ENCODE measurements around the gene GM2A.
A peak's percentile ranks its signal among the peaks of the same experiment; 100 is the strongest.
"Not testable (repeated sequence)": the region's sequence is repeated elsewhere in the genome, so short reads cannot be mapped to it uniquely, and the experiment has no call there.

GM2A gene

DNA sequence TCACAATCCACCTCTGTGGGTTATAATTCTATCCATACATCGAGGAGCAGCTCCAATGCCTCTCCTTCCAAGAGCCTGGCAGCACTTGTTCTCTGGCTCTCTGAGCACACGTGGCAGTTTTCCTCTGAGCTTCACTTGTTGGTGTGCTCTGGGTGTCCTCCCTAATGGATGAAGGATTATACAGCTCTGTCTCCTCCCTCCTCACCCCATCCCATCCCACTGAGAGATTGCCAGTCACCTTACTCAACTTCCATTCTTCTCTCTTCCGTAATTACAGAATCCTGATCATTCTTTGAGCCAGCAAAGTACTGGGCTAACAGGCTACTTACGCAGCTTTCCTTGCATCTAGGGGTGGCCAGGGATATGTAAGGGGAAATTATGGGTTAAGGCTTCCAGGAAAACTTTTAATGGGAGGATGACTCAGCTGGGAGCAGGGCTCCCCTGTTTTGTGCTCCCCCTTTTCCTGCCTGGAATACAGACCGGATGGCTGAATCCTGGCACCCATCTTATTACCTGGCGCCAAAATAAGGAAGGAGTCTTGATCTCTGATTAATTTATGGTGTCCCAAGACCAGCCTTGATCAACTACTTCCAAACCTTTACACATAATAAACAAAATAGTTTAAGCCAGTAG is 22.8 kb upstream of the GM2A start:
- DNase-seq, result no peak

DNA sequence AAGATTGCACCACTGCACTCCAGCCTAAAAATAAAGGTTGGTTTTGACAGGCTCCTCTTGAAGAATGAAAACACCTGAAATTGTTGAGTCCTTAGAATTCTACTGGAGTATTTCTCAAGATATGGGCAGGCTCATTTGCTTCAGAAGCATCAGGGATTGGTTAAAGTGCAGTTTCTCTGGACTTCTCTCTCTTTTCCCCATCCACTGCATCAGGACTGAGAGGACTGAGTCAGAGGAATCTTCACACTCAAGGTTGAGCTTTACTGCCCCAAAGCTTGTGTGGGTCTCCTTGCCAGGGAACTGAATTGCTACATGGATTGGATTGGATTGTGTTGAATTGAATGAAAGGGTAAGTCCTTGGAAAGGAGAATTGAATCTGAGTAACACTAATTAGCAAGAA is 21.6 kb upstream of the GM2A start:
- no peak for DNase-seq

DNA sequence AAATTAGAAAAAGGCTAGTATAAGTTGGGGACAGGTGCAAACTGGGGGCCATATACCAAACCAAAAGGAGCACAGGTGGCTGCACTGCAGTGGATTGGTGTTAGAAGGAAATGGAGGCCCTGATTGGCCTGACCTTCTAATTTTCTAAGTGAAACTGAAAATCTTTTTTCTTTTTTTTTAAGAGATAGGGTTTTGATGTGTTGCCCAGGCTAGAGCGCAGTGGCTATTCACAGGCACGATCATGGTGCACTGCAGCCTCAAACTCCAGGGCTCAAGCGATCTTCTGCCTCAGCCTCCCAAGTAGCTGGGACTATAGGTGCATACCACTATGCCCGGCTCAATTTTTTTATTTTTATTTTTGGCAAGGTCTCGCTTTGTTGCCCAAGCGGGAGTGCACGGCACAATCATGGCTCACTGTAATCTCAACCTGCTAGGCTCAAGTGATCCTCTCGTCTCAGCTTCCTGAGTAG is 19.3 kb upstream of the GM2A start:
- DNase-seq, result no peak

DNA sequence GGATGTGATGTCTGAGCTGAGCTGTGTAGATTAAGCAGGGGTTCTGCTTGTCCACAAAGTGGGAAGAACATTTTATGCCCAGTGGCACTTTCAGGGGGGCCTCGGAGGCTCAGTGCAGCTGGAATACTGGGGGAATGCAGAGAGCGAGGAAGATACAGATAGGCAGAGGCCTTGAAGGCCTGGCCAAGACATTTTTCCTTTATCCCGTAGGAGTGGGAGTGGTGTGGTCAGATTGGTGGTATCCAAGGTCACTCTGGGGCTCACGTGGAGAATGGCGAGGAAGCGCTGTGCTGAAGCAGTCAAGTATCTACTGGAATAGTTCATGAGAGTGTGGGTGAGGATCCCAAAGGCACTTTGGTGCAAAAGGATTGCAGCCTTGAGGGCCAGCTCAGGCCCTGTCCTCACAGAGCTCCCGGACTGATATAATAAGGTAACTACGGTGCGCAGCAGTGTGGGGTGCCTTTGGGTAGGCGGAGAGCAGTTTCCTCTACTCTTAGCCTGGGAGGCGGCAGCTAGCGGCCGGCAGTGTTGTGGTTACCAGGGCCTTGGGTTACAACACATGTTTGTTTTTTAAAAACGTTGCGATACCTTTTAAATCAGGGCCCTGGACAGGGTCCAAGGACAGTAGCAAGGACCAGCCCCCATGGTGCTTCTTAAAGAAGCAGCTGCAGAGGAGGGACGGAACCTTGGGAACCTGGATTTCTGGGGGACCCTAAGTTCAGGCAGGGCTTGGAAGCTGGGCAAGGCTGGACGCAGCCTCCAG is 18.3 kb upstream of the GM2A start:
- no peak for DNase-seq

DNA sequence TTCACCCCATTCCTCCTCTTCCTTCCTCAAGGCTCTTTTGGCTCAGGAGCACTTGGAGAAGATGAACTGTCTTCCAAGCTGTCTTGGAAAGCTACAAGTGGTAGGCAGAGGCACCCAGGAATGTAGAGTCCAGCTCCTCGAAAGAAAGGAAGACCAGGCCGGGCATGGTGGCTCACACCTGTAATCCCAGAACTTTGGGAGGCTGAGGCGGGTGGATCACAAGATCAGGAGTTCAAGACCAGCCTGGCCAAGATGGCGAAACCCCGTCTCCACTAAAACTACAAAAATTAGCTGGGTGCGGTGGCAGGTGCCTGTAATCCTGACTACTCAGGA is 17.8 kb upstream of the GM2A start:
- not testable (repeated sequence) for DNase-seq

DNA sequence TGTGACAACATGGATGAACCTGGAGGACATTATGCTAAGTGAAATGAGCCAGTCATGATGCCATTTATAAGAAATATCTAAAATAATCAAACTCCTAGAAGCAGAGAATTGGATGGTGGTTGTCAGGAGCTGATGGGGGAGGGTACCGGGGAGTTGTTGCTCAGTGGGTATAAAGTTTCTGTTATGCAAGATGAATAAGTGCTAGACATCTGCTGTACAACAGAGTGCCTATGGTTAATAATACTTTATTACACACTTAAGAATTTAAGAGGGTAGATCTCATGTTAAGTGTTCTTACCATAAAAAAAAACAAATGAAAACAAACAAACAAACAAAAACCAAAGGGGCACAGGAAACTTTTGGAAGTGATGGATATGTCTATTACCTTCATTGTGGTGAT is 16.1 kb upstream of the GM2A start:
- DNase-seq, result no peak

DNA sequence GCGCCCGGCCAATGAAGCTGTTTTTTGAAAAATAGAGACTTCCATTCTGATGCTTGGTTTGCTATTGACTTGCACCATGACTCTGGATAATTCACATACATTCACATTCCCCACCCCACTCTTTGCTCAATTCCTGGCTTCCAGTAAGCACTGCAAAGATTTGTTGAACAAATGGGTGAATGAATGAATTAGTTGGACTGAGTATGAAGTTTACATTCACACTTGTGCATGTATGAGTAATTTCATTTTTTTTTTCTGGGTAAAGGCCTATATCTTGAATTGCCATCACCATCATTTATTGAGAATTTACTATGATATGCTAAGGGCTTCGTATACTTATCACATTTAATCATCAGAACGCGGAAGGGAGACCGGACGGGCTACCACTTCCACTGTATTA is 15.3 kb upstream of the GM2A start:
- no peak for DNase-seq

DNA sequence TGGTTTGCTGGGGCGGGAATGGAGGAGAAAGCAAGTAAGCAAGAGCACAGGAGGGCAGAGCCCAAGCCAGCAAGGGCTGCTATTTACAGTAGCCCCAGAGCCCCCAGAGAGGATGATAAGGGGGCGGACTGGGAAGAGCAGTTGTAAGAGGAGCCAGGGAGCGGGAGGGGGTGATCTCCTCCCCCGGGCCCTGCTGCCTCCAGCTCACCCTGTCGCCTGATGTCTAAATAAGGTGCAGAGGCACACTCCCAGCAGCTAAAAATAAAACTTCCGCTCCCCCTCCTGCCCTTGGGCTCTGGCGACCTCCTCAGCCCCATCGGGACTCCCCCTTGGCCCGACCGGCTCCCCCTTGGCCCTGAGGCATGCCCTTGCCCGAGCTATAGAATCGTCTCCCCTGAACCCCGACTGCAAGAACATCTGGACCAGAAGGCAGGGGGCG is 14.7 kb upstream of the GM2A start:
- no peak for DNase-seq

DNA sequence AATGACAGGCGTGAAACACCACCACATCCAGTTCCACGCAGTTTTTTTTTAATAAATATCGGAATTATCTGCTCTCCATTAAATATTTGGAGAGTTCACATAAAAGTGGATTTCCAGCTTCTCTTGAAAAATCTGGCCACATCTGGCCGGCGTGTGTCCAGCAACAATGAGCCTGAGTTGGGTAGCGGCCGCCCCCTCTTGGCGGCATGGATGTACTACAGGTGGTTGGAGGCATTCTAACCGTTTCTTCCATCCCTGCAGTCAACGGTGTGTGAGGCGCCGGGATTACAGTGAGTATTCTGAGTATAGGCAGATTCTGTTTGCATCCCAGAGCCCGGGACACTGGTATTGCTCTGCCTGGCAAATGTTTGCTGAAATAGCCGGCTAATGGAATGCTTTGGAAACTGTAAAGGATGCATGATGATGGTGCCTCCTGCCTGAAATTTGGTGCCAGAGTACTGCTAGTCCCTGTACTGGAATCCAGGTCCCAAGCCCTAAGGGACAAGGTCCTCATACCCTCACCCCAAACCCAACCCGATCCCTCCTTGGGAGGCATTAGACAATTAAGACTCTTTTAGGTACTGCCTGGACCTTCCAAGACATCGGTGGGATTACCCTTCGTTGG is 13.6 kb upstream of the GM2A start:
- peak; percentile 73 for DNase-seq

DNA sequence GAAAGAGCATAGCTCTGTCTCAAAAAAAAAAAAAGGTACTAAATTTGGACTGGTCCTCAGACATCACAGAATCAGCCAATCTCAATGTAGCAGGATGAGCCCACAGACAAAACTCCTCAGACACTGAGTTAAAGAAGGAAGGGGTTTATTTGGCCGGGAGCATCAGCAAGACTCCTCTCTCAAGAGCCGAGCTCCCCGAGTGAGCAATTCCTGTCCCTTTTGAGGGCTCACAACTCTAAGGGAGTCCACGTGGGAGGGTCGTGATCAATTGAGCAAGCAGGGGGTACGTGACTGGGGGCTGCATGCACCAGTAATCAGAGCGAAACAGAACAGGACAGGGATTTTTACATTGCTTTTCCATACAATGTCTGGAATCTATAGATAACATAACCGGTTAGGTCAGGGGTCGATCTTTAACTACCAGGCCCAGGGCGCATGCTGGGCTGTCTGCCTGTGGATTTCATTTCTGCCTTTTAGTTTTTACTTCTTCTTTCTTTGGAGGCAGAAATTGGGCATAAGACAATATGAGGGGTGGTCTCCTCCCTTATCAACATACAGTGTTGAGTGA is 12.6 kb upstream of the GM2A start:
- not testable (repeated sequence) for DNase-seq

DNA sequence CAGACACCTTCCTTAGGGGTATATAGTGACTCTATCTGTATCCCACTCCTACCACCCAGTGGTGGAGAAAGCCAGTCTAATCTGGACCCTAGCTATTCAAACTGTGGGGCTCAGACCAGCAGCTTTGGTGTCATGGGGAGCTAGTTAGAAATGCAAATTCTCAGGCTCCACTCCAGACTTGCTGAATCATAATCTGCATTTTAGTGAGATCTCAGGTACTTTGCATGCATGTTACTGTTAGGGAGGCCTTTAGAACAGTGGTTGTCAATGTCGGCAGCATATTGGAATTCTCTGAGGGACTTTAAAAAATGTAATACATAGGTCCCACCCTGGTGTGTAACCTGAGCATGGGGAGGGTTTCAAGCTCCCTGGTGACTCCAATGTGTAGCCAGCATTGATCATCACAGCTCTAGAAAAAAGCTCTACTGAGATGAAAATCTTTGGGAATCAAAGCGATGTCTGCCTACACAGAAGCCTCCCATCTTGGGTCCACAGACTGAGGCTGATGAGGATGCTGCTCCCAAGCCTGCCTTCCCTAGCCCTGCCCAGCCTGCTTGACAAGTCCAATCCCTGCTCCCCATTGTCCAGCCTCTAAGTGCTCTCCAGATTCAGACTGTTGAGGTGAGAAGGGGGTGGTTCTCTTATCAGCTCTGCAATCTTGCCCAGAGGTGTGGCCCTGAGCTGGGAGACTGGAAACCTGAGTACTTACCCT is 11.9 kb upstream of the GM2A start:
- DNase-seq, result no peak

DNA sequence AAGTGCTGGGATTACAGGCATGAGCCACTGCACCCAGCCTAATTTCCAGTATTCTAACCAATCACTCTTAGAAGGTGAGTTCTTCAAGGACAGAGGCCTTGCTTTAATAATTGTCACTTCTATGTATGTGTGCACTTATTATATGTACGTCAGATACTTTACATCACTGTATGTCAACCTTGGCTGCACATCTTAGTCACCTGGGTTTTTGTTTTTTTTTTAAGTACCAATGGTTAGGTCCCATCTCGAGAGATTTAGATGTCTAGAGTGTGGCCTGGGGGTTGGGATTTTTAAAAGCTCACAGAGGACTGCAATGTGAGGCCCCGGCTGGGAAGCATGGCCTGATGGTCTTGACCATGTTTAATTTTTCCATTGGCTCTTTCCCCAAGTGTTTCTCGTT is 9.9 kb upstream of the GM2A start:
- DNase-seq, result no peak

DNA sequence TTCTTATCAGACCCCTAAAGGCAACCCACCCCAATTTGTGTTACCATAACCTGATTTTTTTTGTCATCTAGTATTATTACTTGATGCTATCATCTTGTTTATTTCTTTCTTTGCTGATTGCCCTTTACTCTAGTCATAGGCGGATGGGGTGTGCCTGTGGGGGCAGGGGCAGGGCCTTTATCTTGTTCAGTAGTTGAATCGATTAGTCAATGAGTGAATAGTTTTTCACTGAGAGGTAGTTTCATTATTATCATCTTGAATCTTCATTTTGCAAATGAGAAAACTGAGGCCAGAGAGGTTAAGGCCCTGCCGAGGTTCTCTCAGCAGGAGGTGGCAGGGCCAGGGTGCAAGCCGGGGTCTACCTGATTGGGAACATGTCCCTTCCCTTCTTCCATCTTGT is 9.4 kb upstream of the GM2A start:
- DNase-seq, result peak; percentile 77

DNA sequence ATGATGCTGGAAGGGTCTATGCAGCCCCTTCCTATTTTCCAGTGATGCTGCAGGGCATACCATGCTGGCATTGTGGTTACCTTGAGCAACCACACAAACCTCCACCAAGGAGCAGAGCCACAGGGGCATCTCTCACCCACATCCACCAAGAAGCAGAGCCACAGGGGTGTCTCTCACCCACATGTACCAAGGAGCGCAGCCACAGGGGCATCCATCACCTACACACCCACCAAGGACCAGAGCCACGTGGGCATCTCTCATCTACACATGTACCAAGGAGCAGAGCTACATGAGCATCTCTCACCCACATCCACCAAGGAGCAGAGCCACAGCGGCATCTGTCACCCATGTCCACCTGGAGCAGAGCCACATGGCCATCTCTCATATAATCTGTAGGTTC is 8.8 kb upstream of the GM2A start:
- peak; percentile 44 for DNase-seq

DNA sequence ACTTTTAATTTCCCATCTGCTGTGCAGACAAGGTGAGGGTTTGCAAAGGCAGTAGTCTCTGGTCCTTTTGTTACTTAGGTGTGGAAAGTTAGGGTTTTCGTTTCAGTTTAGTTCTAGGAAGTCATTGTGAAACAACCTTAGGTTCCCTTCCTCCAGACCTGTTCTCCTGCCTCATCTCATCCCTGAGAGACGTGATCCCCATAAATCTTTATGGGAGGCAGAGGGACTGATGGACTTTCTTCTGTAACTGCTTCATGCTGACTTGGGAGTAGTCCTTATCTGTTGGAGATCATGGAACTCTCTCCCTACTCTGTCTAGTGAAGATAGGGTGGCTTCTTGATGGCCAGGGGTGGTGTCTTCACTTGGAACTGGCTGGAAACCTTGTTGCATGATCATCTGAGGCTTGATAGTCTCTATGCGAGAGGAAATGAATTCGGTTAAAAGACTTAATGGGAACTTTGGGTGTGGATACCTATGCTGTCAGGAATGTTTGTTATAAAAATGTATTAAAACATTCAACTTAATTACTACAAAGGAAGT is 7.2 kb upstream of the GM2A start:
- no peak for DNase-seq

DNA sequence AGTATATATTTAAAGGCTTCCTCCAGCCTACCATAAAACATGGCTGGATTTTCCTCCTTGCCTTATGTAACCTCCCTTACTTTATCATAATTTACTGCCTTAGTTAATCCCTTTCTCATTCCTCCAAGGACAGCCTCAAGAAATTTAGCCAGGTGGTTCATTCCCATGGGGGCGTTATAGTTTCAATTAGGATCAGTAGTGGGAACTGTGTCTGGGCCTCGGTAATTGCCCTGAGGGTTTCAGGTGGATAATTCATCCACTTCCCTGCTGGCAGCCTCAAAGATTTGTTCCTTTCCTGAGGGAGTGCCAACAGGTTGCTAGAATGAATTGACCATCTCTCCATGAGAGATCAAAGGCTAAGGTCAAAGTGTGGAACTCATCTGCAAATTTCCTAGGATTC is 4.3 kb upstream of the GM2A start:
- DNase-seq, result no peak

DNA sequence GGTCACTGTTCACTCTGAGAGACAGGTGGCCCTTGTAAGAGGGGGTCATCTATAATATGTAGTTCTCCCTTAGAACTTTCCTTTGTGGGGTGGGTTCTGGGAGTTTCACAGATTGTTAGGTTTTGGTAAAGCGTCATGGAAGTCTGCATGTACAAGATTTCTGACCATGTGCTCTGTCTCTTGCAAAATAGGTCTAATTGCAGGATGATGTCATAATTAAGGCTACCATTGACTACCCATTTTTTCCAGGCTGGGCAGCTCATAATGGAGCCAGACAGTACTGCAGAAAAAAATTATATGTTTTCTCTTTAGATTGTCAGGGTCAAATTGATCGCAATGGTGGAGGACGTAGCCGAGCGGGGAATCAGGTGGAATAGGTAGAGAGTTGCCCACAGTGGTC is 3.7 kb upstream of the GM2A start:
- no peak for DNase-seq

DNA sequence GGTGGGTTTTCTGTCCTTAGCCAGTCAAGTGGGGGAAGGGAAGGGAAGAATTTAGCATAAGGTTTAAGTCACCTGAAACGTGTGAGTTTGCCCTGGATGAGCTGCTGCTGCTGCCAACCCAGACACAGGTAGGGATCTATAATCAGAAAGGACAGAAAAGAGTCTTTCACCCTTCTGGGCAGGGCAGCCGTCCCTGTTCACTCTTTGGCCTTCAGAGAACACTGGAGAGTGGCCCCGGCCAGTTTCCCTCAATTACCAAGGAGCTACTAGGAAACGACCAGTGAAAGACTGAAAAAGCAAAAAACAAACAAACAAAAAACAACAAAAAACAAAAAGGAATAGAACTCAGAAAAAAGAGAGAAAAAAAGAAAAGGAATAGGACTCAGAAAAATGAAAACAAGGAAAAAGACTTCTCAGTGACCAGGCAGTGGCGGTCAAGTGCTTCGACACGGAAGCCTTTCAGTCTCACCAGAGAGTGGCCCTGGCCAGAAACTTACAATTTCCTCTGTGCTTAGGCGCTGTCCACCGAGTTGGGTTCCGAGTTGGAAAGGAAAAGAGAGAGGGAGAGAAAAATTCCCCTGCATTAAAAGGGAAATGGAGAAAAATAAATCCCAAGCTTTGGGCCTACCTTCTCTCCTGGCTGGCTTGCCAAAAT is 2.5 kb upstream of the GM2A start:
- DNase-seq, result no peak

DNA sequence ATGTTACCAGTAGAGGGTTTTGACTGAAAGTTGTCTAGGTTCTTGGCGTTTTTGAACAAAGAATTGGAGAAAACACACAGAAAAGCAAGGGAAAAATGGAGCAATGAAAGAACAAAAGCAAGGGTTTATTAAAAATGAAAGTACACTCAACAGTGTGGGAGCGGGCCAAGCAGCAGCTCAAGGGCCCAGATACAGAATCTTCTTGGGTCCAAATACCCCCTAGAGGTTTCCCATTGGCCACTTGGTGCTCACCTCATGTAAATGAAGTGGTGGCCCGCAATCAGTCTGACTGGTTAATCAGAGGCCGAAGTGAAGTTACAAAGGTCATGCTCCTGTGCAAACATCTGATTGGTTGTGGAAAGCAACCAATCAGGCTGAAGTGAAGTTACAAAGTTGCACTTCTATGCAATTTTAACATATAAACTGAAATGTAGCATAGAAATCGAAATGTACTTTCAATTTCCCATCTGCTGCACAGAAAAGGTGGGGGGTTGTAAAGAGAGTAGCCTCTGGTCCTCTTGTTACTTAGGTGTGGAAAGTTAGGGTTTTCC is 1.9 kb upstream of the GM2A start:
- peak; percentile 76 for DNase-seq

DNA sequence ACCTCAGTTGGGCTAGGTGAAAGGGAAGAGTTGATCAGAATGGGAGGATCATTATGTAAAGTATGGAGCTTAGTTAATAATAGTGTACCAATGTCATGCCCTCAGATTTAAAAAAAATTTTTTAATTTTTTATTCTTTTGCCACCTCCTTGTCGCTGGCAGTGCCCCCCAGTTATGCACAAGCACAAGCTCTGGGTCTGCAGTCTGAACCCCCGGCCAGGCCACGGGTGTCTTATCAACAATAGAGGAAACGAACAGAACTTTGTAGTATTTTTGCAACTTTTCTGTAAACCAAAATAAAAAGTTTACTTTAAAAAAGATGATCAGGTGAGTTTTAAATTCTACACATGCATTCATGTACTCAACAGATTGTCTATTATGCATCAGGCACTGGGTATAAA is 1.4 kb upstream of the GM2A start:
- DNase-seq, result no peak

DNA sequence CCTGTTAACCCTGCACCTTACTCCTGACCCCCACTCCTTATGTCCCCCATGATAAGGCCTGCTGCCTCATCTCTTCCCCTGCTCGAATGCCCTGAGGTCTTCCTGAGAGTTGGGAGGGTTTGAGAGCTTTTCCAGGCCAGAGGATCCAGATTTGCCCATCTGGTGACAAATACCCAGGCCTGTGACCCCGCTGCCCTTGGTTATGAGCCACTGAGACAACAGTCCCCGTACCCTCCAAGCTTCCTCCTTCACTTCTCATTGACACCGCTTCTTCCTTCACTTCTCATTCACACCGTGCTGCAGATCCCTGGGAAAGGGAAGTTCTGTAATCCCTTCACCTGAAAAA is 593 bp downstream of the GM2A start:
- no peak for DNase-seq

DNA sequence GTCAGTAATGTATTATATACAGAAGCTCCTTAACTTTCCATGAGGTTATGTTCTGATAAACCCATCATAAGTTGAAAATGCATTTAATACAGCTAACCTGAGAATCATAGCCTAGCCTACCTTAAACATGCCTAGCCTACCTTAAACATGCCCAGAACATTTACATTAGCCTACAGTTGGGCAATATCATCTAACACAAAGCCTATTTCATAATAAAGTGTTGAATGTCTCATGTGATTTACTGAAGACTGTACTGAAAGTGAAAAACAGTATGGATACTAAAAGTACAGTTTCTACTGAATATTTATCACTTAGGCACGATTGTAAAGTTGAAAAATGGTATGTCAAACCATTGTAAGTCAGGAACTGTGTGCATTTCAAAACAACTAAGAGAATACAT is 1.6 kb downstream of the GM2A start:
- no peak for DNase-seq

Data from activated CD4-positive, alpha-beta T cell treated with anti-CD3 and anti-CD28 coated beads, Interleukin-2, amount 50 U/mL, for 16 hours (primary cell).